ENCODE measurements around the gene QRFP. TPM values are rescaled to one million over a fixed set of nuclear protein-coding genes. Genes with fewer than 3 reads are reported as not detected.
"Not testable (repeated sequence)": the region's sequence is repeated elsewhere in the genome, so short reads cannot be mapped to it uniquely, and the experiment has no call there.

The QRFP gene
- polyA plus RNA-seq, 1 donor (not counting 4 experiments of a cell fraction or from before 2014, with no cell fraction given) = not detected

DNA sequence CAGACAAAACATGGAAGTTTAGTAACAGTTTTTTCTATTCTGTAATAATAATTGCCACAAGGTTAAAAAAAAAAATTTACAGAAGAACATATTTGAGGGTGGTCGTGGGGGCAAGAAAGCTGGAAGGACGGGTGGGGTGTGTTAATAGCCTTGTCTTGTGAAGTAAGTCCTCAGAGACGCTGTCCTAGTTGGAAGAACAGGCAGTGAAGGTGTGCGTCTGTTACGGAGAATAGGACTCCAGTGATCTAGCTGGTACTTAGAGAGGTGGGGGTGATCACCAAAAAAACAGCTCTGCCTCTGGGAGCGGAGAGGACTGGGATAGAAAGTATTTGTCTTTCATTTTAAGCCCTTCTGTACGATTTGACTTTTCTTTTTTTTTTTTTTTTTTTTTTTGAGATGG lies 43.8 kb downstream of the QRFP start:
- DNase-seq (ENCODE audit: low read depth, low spot score) (no peak), FAIRE-seq (no peak)
- no peaks in the 10 kb centered on the region for H3K9me3 ChIP-seq (ENCODE audit: control insufficient read depth, low read depth, low read length)
- H3K4me2 ChIP-seq (ENCODE audit: control insufficient read depth, extremely low read depth, insufficient read depth, low read depth, low read length) = no peak overlapping the region
- no peak overlapping the region for H2AFZ ChIP-seq (ENCODE audit: control insufficient read depth, low read length)
- peaks cover 2% of the 10 kb centered on the region for H4K20me1 ChIP-seq (ENCODE audit: control insufficient read depth, extremely low read depth, insufficient read depth, low read length)
- H3K79me2 ChIP-seq (ENCODE audit: control insufficient read depth, insufficient read depth, low read length) = peaks cover 42% of the 10 kb centered on the region
- peaks cover 15 to 28% of the 10 kb centered on the region in 2 experiments for H3K36me3 ChIP-seq (ENCODE audit: control insufficient read depth in 2 of 2, extremely low read depth in 1 of 2, insufficient read depth in 2 of 2, low read length in 2 of 2)
- no peak overlapping the region for H3K4me3 ChIP-seq (ENCODE audit: control insufficient read depth in 2 of 3, extremely low read depth in 1 of 3, insufficient read depth in 2 of 3, low read depth in 1 of 3, low read length in 3 of 3)
- no peak overlapping the region for H3K9ac ChIP-seq (ENCODE audit: control insufficient read depth, extremely low read depth, insufficient read depth, low read length)
- dilution Hi-C loops (cut with MboI; ENCODE audit: extremely low pct_ligation_motif_present, low sequenced_read_pairs) = no loop called here
- H3K27me3 ChIP-seq (ENCODE audit: control insufficient read depth, extremely low read depth, insufficient read depth, low read length) = no peaks in the 10 kb centered on the region
- no peaks in the 10 kb centered on the region for H3K9me1 ChIP-seq (ENCODE audit: control insufficient read depth, extremely low read depth, insufficient read depth, low read length)
- no peak overlapping the region for H3K27ac ChIP-seq (ENCODE audit: control insufficient read depth, insufficient read depth, low read length)
- peaks cover 3% of the 10 kb centered on the region for H3K4me1 ChIP-seq (ENCODE audit: control insufficient read depth, extremely low read depth, insufficient read depth, low read length)
- TF ChIP-seq, protein P1, sequence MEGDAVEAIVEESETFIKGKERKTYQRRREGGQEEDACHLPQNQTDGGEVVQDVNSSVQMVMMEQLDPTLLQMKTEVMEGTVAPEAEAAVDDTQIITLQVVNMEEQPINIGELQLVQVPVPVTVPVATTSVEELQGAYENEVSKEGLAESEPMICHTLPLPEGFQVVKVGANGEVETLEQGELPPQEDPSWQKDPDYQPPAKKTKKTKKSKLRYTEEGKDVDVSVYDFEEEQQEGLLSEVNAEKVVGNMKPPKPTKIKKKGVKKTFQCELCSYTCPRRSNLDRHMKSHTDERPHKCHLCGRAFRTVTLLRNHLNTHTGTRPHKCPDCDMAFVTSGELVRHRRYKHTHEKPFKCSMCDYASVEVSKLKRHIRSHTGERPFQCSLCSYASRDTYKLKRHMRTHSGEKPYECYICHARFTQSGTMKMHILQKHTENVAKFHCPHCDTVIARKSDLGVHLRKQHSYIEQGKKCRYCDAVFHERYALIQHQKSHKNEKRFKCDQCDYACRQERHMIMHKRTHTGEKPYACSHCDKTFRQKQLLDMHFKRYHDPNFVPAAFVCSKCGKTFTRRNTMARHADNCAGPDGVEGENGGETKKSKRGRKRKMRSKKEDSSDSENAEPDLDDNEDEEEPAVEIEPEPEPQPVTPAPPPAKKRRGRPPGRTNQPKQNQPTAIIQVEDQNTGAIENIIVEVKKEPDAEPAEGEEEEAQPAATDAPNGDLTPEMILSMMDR (optimal IDR thresholded peaks at IDR 0.05 in 1 of 3, IDR thresholded peaks at IDR 0.05 in 1 of 3, conservative IDR thresholded peaks at IDR 0.05 in 1 of 3; ENCODE audit: extremely low read depth in 1 of 3, insufficient read depth in 2 of 3, low read length in 3 of 3) = no peak

DNA sequence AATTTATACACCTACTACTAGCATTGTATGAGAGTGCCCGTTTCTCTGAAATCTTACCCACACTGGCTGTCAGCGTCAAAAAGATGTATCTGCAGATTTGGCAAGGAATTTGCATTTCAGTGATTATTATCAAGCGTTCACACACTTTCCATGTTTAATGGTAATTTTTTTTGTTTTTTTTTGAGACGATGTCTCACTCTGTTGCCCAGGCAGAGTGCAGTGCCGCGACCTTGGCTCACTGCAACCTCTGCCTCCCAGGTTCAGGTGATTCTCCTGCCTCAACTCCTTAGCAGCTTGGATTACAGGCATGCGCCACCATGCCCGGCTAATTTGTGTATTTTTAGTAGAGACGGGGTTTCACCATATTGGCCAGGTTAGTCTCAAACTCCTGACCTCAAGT lies 47.3 kb downstream of the QRFP start:
- no peaks in the 10 kb centered on the region for H4K20me1 ChIP-seq (ENCODE audit: control insufficient read depth, extremely low read depth, insufficient read depth, low read length)
- H3K36me3 ChIP-seq (ENCODE audit: control insufficient read depth in 2 of 2, extremely low read depth in 1 of 2, insufficient read depth in 2 of 2, low read length in 2 of 2) = peaks cover 3 to 4% of the 10 kb centered on the region in 2 experiments
- TF ChIP-seq, protein P1 (optimal IDR thresholded peaks at IDR 0.05 in 1 of 3, IDR thresholded peaks at IDR 0.05 in 1 of 3, conservative IDR thresholded peaks at IDR 0.05 in 1 of 3; ENCODE audit: extremely low read depth in 1 of 3, insufficient read depth in 2 of 3, low read length in 3 of 3) = no peak
- no peak for TF ChIP-seq EZH2 (IDR thresholded peaks at IDR 0.05; ENCODE audit: low read length)
- H3K9me3 ChIP-seq (ENCODE audit: control insufficient read depth, low read depth, low read length) = no peaks in the 10 kb centered on the region
- H2AFZ ChIP-seq (ENCODE audit: control insufficient read depth, low read length) = no peak overlapping the region
- H3K4me3 ChIP-seq (ENCODE audit: control insufficient read depth in 2 of 3, extremely low read depth in 1 of 3, insufficient read depth in 2 of 3, low read depth in 1 of 3, low read length in 3 of 3) = no peak overlapping the region
- no peaks in the 10 kb centered on the region for H3K27me3 ChIP-seq (ENCODE audit: control insufficient read depth, extremely low read depth, insufficient read depth, low read length)
- no peaks in the 10 kb centered on the region for H3K9me1 ChIP-seq (ENCODE audit: control insufficient read depth, extremely low read depth, insufficient read depth, low read length)
- no peak for DNase-seq (ENCODE audit: low read depth, low spot score)
- no peak overlapping the region for H3K9ac ChIP-seq (ENCODE audit: control insufficient read depth, extremely low read depth, insufficient read depth, low read length)
- dilution Hi-C loops (cut with MboI; ENCODE audit: extremely low pct_ligation_motif_present, low sequenced_read_pairs) = no loop called here
- H3K4me2 ChIP-seq (ENCODE audit: control insufficient read depth, extremely low read depth, insufficient read depth, low read depth, low read length) = no peak overlapping the region
- H3K27ac ChIP-seq (ENCODE audit: control insufficient read depth, insufficient read depth, low read length) = no peak overlapping the region
- no peak for FAIRE-seq
- peaks cover 60% of the 10 kb centered on the region for H3K79me2 ChIP-seq (ENCODE audit: control insufficient read depth, insufficient read depth, low read length)
- H3K4me1 ChIP-seq (ENCODE audit: control insufficient read depth, extremely low read depth, insufficient read depth, low read length) = peaks cover 28% of the 10 kb centered on the region

DNA sequence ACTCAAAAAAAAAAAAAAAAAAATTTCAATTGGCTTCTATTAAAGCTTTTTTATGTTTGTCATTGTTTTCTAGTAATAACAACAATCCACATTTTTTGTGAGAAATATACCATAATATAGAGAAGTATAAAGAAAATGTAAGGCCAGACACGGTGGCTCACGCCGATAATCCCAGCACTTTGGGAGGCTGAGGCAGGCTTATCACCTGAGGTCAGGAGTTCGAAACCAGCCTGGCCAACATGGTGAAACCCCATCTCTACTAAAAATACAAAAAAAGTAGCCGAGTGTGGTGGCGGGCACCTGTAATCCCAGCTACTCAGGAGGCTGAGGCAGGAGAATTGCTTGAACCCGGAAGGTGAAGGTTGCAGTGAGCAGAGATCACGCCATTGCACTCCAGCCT lies 48.1 kb downstream of the QRFP start:
- H3K9me1 ChIP-seq (ENCODE audit: control insufficient read depth, extremely low read depth, insufficient read depth, low read length); DNase-seq (ENCODE audit: low read depth, low spot score); H3K36me3 ChIP-seq (ENCODE audit: control insufficient read depth in 2 of 2, extremely low read depth in 1 of 2, insufficient read depth in 2 of 2, low read length in 2 of 2); H3K9ac ChIP-seq (ENCODE audit: control insufficient read depth, extremely low read depth, insufficient read depth, low read length); H3K27me3 ChIP-seq (ENCODE audit: control insufficient read depth, extremely low read depth, insufficient read depth, low read length); H4K20me1 ChIP-seq (ENCODE audit: control insufficient read depth, extremely low read depth, insufficient read depth, low read length); H3K27ac ChIP-seq (ENCODE audit: control insufficient read depth, insufficient read depth, low read length); dilution Hi-C loops (cut with MboI; ENCODE audit: extremely low pct_ligation_motif_present, low sequenced_read_pairs); H3K4me2 ChIP-seq (ENCODE audit: control insufficient read depth, extremely low read depth, insufficient read depth, low read depth, low read length); H3K4me3 ChIP-seq (ENCODE audit: control insufficient read depth in 2 of 3, extremely low read depth in 1 of 3, insufficient read depth in 2 of 3, low read depth in 1 of 3, low read length in 3 of 3); H2AFZ ChIP-seq (ENCODE audit: control insufficient read depth, low read length); FAIRE-seq; H3K9me3 ChIP-seq (ENCODE audit: control insufficient read depth, low read depth, low read length): not testable (repeated sequence)
- peaks cover 68% of the 10 kb centered on the region for H3K79me2 ChIP-seq (ENCODE audit: control insufficient read depth, insufficient read depth, low read length)
- H3K4me1 ChIP-seq (ENCODE audit: control insufficient read depth, extremely low read depth, insufficient read depth, low read length) = peaks cover 28% of the 10 kb centered on the region
